ENCODE data around the gene TRIM46.
"Not testable (repeated sequence)": the region's sequence is repeated elsewhere in the genome, so short reads cannot be mapped to it uniquely, and the experiment has no call there.

The TRIM46 gene

DNA sequence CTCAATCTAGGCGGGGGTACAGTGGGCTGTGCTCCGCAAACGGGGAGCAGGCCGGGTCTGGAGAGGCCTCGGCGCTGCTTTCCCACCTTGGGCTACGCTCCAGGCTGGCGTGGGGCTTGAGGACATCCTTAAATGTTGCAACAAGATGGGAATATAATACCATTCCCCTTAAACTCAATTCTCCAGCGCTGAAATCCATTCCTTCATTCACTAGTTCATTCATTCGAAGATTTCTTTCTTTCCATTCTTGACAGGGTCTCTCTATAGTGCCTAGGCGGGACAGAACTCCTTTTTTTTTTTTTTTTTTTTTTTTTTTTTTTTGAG is 33.1 kb upstream of the TRIM46 start:
- in situ Hi-C loops (cut with HindIII; ENCODE audit: low pct_ligation_motif_present, low sequenced_read_pairs), result no loop called here
- TF ChIP-seq, protein P1, sequence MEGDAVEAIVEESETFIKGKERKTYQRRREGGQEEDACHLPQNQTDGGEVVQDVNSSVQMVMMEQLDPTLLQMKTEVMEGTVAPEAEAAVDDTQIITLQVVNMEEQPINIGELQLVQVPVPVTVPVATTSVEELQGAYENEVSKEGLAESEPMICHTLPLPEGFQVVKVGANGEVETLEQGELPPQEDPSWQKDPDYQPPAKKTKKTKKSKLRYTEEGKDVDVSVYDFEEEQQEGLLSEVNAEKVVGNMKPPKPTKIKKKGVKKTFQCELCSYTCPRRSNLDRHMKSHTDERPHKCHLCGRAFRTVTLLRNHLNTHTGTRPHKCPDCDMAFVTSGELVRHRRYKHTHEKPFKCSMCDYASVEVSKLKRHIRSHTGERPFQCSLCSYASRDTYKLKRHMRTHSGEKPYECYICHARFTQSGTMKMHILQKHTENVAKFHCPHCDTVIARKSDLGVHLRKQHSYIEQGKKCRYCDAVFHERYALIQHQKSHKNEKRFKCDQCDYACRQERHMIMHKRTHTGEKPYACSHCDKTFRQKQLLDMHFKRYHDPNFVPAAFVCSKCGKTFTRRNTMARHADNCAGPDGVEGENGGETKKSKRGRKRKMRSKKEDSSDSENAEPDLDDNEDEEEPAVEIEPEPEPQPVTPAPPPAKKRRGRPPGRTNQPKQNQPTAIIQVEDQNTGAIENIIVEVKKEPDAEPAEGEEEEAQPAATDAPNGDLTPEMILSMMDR (IDR thresholded peaks at IDR 0.05; ENCODE audit: low read depth, low read length, missing control alignments), result no peak
- DNase-seq, result no peak
- peak overlapping the region; percentile 93 for H3K4me3 ChIP-seq (ENCODE audit: low read depth, low read length)
- no peaks in the 10 kb centered on the region for H3K27me3 ChIP-seq (replicated peaks)
- H3K27ac ChIP-seq, result no peak overlapping the region
- H3K36me3 ChIP-seq (replicated peaks), result peaks cover 6% of the 10 kb centered on the region

DNA sequence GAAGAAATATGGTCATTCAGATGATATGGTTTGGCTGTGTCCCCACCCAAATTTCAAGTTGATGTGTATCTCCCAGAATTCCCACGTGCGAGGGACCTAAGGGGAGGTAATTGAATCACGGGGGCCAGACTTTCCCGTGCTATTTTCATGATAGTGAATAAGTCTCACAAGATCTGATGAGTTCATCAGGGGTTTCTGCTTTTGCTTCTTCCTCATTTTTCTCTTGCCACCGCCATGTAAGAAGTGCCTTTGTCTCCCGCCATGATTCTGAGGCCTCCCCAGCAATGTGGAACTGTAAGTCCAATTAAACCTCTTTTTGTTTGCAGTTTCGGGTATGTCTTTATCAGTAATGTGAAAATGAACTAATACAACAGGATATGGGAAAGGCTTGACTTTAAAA is 31.9 kb upstream of the TRIM46 start:
- TF ChIP-seq, protein P1 (IDR thresholded peaks at IDR 0.05; ENCODE audit: low read depth, low read length, missing control alignments), result no peak
- peaks cover 6% of the 10 kb centered on the region for H3K36me3 ChIP-seq (replicated peaks)
- DNase-seq, result no peak
- no peaks in the 10 kb centered on the region for H3K27me3 ChIP-seq (replicated peaks)
- in situ Hi-C loops (cut with HindIII; ENCODE audit: low pct_ligation_motif_present, low sequenced_read_pairs), result no loop called here
- H3K27ac ChIP-seq, result no peak overlapping the region
- no peak overlapping the region for H3K4me3 ChIP-seq (ENCODE audit: low read depth, low read length)

DNA sequence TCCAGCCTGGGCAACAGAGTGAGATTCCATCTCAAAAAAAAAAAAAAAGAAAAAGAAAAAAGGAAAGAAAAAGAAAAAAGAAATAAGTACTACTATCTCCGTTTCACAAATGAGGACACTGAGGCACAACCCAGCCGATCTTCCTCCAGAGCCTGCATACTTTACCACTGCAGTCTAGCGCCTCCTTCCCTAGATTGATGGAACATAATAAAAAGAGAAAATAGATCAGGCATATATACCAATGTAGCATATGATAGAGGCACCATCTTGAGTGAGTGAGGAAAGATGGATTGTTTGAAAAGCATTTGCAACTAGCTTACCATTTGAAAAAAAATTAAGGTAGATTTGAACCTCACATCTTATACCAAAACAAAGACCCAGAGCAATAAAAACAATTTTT is 28.2 kb upstream of the TRIM46 start:
- no peaks in the 10 kb centered on the region for H3K36me3 ChIP-seq (replicated peaks)
- in situ Hi-C loops (cut with HindIII; ENCODE audit: low pct_ligation_motif_present, low sequenced_read_pairs), result no loop called here
- H3K27ac ChIP-seq, result no peak overlapping the region
- DNase-seq, result no peak
- H3K27me3 ChIP-seq (replicated peaks), result no peaks in the 10 kb centered on the region
- TF ChIP-seq, protein P1 (IDR thresholded peaks at IDR 0.05; ENCODE audit: low read depth, low read length, missing control alignments), result peak; percentile 20
- H3K4me3 ChIP-seq (ENCODE audit: low read depth, low read length), result no peak overlapping the region

DNA sequence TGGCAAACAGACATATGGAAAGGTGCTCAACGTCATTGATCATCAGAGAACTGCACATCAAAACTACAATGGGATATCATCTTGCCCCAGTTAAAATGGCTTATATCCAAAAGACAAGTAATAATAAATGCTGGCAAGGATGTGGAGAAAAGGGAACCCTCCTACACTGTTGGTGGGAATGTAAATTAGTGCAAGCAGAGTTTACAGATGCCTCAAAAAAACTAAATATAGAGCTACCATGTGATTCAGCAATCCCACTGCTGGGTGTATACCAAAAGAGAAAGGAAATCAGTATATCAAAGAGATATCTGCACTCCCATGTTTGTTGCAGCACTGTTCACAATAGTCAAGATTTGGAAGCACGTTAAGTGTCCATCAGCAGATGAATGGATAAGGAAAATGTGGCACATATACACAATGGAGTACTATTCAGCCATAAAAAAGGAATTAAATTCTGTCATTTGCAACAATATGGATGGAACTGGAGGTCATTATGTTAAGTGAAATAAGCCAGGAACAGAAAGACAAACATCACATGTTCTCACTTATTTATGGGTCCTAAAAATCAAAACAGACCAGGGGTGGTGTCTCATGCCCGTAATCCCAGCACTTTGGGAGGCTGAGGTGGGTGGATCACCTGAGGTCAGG is 17.5 kb upstream of the TRIM46 start:
- H3K36me3 ChIP-seq (replicated peaks); H3K4me3 ChIP-seq (ENCODE audit: low read depth, low read length); H3K27ac ChIP-seq; H3K27me3 ChIP-seq (replicated peaks); in situ Hi-C loops (cut with HindIII; ENCODE audit: low pct_ligation_motif_present, low sequenced_read_pairs); DNase-seq: not testable (repeated sequence)

DNA sequence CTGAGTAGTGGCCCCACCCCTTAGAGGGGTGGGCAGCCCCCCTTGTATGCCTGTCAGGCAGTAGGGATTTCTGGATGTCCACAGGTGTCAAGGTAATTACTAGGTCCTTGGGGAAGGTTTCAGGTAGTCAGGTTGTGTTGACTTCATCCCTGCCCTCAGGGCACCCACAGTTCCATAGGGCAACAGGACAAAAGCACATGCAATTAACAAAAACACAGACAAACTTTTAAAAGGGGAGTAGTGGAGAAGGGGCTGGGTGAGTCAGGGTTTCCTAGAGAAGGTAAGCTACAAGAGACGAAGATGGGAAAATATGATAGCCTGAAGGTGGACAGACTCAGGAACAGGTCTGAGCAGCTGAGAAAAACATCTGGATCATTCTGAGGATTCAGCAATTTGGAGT is 14.7 kb upstream of the TRIM46 start:
- in situ Hi-C loops (cut with HindIII; ENCODE audit: low pct_ligation_motif_present, low sequenced_read_pairs), result no loop called here
- TF ChIP-seq, protein P1 (IDR thresholded peaks at IDR 0.05; ENCODE audit: low read depth, low read length, missing control alignments), result no peak
- H3K36me3 ChIP-seq (replicated peaks), result no peaks in the 10 kb centered on the region
- no peak for DNase-seq
- H3K27me3 ChIP-seq (replicated peaks), result no peaks in the 10 kb centered on the region
- H3K27ac ChIP-seq, result no peak overlapping the region
- no peak overlapping the region for H3K4me3 ChIP-seq (ENCODE audit: low read depth, low read length)

DNA sequence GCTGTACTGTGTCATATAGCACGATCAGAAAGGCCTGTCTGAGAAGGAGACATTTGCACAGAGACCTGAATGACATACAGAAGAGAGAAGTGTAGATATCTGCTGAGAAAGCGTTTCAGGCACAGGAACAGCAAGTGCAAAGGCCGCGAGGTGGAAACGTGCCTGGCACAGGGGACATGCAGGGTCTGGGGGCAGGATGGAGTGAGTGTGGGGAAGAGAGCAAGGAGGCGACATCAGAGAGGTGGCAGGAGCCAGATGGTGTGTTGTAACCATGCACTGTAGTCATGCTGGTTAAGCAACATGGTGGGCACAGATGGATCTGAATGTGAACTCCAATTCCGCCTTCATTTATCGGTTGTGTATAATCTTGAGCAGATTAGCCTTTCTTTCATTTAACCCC is 13.5 kb upstream of the TRIM46 start:
- no peak for DNase-seq
- no peak overlapping the region for H3K4me3 ChIP-seq (ENCODE audit: low read depth, low read length)
- no peaks in the 10 kb centered on the region for H3K36me3 ChIP-seq (replicated peaks)
- no peaks in the 10 kb centered on the region for H3K27me3 ChIP-seq (replicated peaks)
- in situ Hi-C loops (cut with HindIII; ENCODE audit: low pct_ligation_motif_present, low sequenced_read_pairs), result loop anchor here (10.0 kb wide), 1 partner anchor 45 kb away; no protein-coding TSS in a partner anchor
- no peak overlapping the region for H3K27ac ChIP-seq
- TF ChIP-seq, protein P1 (IDR thresholded peaks at IDR 0.05; ENCODE audit: low read depth, low read length, missing control alignments), result no peak

DNA sequence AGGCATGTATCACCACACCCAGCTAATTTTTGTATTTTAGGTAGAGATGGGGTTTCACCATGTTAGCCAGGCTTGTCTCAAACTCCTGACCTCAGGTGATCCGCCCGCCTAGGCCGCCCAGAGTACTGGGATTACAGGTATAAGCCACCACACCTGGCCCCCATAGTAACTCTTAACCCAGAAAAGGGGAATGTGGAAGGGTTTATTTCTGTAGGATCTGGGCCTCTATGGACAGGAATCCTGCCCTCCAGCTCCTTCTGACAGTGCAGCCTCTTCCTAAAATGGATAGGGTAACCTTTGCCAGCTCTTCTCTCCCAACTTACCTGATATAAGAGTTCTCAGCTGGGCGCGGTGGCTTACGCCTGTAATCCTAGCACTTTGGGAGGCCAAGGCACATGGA is 11.0 kb upstream of the TRIM46 start:
- H3K4me3 ChIP-seq (ENCODE audit: low read depth, low read length); H3K36me3 ChIP-seq (replicated peaks); DNase-seq; H3K27me3 ChIP-seq (replicated peaks); H3K27ac ChIP-seq: not testable (repeated sequence)
- in situ Hi-C loops (cut with HindIII; ENCODE audit: low pct_ligation_motif_present, low sequenced_read_pairs), result loop anchor here (10.0 kb wide), 1 partner anchor 48 kb away; no protein-coding TSS in a partner anchor

DNA sequence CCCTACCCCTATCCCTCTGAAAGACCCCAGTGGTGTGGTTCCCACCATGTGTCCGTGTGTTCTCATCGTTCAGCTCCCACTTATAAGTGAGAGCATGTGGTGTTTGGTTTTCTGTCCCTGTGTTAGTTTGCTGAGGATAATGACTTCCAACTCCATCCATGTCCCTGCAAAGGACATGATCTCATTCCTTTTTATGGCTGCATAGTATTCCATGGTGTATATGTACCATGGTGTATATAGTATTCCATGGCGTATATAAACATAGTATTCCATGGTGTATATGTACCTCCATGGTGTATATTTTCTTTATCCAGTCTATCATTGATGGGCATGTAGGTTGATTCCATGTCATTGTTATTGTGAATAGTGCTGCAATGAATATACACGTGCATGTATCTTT is 9.9 kb upstream of the TRIM46 start:
- not testable (repeated sequence) for H3K27ac ChIP-seq; DNase-seq; H3K36me3 ChIP-seq (replicated peaks); H3K4me3 ChIP-seq (ENCODE audit: low read depth, low read length); H3K27me3 ChIP-seq (replicated peaks)
- in situ Hi-C loops (cut with HindIII; ENCODE audit: low pct_ligation_motif_present, low sequenced_read_pairs), result loop anchor here (10.0 kb wide), 1 partner anchor 49 kb away; no protein-coding TSS in a partner anchor

DNA sequence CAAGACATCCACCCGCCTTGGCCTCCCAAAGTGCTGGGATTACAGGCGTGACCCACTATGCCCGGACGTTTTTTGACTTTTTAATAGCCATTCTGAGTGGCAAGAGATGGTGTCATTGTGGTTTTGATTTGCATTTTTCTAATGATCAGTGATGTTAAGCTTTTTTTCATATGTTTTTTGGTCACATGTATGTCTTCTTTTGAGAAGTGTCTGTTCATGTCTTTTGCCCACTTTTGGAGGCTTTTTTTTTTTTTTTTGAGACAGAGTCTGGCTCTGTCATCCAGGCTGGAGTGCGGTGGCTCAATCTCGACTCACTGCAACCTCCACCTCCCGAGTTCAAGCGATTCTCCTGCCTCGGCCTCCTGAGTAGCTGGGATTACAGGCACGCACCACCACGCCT is 9.0 kb upstream of the TRIM46 start:
- in situ Hi-C loops (cut with HindIII; ENCODE audit: low pct_ligation_motif_present, low sequenced_read_pairs), result loop anchor here (10.0 kb wide), 1 partner anchor 50 kb away; no protein-coding TSS in a partner anchor
- not testable (repeated sequence) for H3K36me3 ChIP-seq (replicated peaks); DNase-seq; H3K27me3 ChIP-seq (replicated peaks); H3K27ac ChIP-seq; H3K4me3 ChIP-seq (ENCODE audit: low read depth, low read length)
